HG03571 (cell line): Measurements from ENCODE around the gene EVA1A.

Source experiments
- ATAC-seq: cut with Tn5 transposase; IDR thresholded peaks from one replicate; pipeline ENCODE4 v1.9.1; 2021; ENCODE audit not compliant: unreplicated experiment

EVA1A gene

DNA sequence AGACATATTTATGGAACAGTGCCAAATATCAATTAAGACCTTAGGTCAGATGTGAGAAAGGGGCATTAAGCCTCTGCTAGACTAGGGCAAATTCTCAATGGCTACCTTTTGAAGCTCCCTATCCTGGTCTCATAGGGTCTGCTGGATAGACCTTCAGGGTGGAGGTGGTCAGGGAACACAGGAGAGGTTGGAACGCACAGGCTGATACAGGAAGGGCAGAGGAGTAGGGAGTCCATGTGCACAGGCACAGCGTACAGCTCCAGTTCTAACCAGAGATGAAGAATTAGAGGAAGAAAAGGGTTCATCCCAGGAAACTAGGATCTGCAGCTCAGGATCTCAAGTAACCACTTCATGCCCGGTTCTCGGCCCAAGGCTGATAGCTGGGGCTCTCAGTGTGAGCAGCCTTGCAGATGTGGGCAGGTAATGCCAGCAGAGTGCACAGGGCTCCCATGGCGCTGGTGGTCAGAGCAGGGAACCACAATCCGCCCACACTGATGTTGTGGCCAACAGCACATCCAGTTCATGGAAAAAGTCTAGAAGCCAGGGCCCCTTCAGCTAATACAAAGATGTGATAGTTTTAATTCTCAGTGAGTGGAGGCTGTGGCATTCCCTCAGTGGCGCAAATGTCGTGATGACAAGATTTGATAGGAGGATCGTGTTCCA, 3.4 kb upstream of the EVA1A start:
- no peak for ATAC-seq

- no peak for ATAC-seq
Observed at GRCh38 chr2:75563591-75563990, 2.9 kb upstream of the EVA1A start.

DNA sequence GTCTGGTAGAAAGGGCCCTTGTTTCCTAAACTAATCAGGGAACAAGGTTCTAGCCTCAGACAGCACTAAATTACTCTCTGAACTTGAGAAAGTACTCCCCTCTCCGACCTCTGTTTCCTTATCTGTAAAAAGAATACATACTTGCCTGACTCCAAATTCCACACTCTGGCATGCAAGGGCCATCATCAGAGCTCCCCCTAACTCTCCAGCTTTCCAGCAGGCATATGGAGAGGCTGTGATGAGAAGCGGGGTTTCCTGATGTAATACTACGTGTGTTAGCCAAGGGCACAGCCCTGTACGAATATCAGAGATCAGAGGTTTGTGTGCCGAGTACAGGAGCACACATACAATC, 1.8 kb upstream of the EVA1A start:
- no peak for ATAC-seq

- ATAC-seq: no peak
Observed at GRCh38 chr2:75561566-75562512, 1.1 kb upstream of the EVA1A start.

- ATAC-seq: peak; percentile 68
Observed at GRCh38 chr2:75560022-75560767, 544 bp downstream of the EVA1A start.

GRCh38 chr2:75559680-75560021, 1.1 kb downstream of the EVA1A start:
- ATAC-seq: no peak

- ATAC-seq: no peak
Observed at GRCh38 chr2:75558786-75559679, 1.7 kb downstream of the EVA1A start.

GRCh38 chr2:75558136-75558535, 2.6 kb downstream of the EVA1A start:
- no peak for ATAC-seq

GRCh38 chr2:75557474-75558133, 3.1 kb downstream of the EVA1A start:
- no peak for ATAC-seq

- no peak for ATAC-seq
Observed at GRCh38 chr2:75556679-75557366, 3.9 kb downstream of the EVA1A start.

DNA sequence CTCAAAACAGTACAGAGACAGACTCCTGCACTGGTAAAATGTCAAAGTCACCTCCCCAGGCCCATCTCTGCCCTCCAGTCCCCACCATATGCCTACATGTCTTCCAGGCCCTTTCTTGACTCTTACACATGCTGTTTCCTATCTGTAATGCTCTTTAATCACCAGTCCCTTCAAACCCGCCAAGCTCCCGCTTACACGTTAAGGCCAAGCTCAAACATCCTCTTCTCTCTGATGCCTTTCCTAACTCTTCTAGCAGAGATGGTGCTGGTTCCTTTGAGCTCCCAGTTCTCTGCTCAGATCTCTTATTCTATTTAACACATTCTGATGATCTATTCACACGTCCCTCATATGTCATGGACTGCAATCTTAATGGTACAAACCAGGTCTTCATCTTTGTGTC, 5.0 kb downstream of the EVA1A start:
- ATAC-seq: no peak

- ATAC-seq: no peak
Observed at GRCh38 chr2:75553935-75554531, 6.7 kb downstream of the EVA1A start.

DNA sequence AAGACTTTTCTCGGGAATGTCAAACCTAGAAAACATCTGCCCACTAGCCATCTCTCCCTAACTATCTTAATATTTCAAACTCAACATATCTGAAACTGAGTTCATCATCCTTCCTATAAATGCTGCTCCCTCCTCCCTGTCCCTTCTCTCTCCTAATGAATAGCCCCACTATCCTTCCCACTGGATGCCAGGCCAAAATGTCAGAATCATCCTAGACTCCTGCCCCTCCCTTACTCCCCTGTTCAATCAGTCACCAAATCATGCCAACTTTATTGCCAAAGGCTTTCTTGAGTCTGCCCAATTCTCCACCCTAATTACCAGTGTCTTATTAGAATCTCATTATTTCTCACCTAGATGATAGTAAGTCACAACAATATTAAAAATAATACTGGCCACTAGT, 8.5 kb downstream of the EVA1A start:
- ATAC-seq: no peak

GRCh38 chr2:75551434-75551833, 9.3 kb downstream of the EVA1A start:
- no peak for ATAC-seq

GRCh38 chr2:75549401-75550253, 11.1 kb downstream of the EVA1A start:
- ATAC-seq: no peak

DNA sequence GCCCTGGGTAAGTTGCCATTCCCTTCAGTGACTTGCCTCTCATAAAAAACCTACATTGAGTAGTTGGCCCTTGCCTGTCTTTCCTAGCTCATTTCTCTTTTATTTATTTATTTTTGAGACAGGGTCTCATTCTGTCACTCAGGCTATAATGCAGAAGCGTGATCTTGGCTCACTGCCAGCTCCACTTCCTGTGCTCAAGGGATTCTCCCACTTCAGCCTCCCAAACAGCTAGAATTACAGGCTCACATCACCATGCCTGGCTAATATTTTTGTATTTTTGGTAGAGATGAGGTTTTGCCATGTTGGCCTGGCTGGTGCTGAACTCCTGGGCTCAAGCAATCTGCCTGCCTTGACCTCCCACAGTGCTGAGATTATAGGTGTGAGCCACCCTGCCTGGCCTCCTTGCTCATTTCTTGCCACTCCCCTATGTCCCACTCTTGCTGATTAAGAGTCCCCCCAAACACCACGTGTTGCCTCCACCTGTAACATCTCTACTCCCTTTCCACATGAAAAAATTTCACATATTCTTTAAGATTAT, 12.6 kb downstream of the EVA1A start:
- no peak for ATAC-seq

DNA sequence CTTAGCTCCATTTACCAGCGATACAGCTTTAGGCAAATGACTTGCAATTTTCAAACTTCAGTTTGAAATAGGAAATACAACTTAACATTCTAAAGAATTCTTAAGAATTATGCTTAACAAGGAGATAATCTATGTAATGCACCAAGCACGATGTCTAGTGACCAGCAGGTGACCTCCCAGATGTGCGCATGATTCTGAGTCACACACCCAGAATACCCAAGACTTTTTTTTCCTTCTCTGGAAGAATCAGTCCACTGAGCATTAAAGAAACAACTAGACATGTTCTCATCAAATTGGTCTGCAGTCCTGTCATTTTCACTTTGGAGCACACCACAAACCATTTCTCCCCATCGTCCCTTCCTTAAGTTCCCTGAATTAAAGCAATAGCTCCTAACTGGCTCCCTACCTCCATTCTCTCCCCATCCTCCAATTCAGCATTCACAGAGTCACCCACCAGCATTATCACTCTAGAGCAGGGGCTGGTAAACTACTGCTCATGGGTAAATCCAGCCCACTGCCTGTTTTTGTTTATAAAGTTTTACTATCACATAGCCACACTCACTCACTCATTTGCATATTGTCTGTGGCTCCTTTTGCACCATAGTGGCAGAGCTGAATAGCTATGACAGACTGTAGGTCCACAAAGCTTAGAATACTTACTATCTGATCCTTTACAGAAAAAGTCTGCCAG, 13.2 kb downstream of the EVA1A start:
- no peak for ATAC-seq

- ATAC-seq: no peak
Observed at GRCh38 chr2:75545922-75546321, 14.8 kb downstream of the EVA1A start.
